ENCODE measurements around the gene EEF1A2. TPM values are rescaled to one million over a fixed set of nuclear protein-coding genes. Genes with fewer than 3 reads are reported as not detected.

Gene EEF1A2
- total RNA-seq, 2 donors from 2014 or later, result 2.4 TPM; not detected in 1

DNA sequence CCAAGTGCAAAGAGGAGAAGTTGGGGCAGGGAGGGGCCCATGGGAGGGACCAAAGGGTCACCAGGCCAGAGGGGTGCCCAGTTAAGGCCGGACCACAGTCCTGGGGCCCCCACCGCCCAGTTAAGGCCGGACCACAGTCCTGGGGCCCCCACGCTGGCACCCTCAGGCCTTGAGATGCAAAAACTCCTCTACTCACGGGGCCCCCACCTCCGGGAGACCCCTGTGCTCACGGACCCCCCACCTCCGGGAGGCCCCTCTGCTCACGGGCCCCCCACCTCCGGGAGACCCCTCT, 43.4 kb downstream of the EEF1A2 start:
- no peak for TF ChIP-seq CTCF (IDR thresholded peaks at IDR 0.05)
- Histone ChIP-seq H3K27ac (no peak overlapping the region), H3K4me1 (ENCODE audit: control insufficient read depth in 1 of 2, low read depth in 2 of 2) (peaks cover 0 to 10% of the 10 kb centered on the region in 2 donors), H3K36me3 (no peaks in the 10 kb centered on the region), H3K9me3 (no peaks in the 10 kb centered on the region), H3K4me3 (no peak overlapping the region), H3K27me3 (replicated peaks; ENCODE audit: insufficient read depth) (no peaks in the 10 kb centered on the region)
- ATAC-seq (ENCODE audit: insufficient number of reproducible peaks, low FRiP score, low read depth), result no peak
- DNase-seq (ENCODE audit: low spot score), result no peak

GRCh38 chr20:63454731-63455567, 43.9 kb downstream of the EEF1A2 start:
- TF ChIP-seq CTCF (IDR thresholded peaks at IDR 0.05), result no peak
- H3K36me3 ChIP-seq, result no peaks in the 10 kb centered on the region
- no peak overlapping the region for H3K27ac ChIP-seq
- H3K9me3 ChIP-seq, result no peaks in the 10 kb centered on the region
- ATAC-seq (ENCODE audit: insufficient number of reproducible peaks, low FRiP score, low read depth), result no peak
- peaks cover 0 to 10% of the 10 kb centered on the region in 2 donors for H3K4me1 ChIP-seq (ENCODE audit: control insufficient read depth in 1 of 2, low read depth in 2 of 2)
- no peak overlapping the region for H3K4me3 ChIP-seq
- DNase-seq (ENCODE audit: low spot score), result no peak
- no peaks in the 10 kb centered on the region for H3K27me3 ChIP-seq (replicated peaks; ENCODE audit: insufficient read depth)

DNA sequence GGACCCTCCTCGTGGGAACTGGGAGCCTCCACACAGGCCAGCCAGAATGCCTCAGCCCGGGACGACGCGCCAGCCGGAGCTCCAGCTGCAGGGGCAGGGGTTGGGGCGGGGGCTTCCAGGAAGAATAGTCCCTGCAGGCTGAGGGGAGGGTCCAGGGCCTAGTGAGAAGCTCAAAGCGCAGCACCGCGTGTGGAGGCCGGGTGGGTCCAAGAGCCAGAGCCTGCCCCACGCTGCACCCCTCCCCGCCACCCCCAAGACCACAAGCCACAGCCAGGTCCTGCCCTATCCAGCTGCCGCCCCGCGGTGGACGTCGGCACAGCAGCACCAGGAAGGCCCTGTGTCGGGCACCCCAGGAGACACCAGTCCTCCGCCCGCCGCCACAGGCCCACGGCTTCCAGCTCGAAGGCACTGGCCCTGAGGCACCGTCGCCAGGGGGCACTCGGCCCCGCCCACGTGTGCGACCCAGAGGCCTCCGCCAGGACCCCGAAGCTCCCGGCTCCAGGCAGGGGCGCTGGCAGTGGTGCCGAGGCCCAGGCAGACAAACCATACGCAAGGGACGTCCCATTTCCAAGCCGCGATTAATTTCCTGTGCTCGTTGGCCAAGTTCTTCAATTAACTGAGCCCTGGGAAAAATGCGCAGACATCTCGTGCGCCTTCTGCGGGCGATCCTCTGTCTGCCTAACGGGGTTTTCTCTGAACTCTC, 45.9 kb downstream of the EEF1A2 start:
- no peak for ATAC-seq (ENCODE audit: insufficient number of reproducible peaks, low FRiP score, low read depth)
- H3K27me3 ChIP-seq (replicated peaks; ENCODE audit: insufficient read depth), result no peaks in the 10 kb centered on the region

DNA sequence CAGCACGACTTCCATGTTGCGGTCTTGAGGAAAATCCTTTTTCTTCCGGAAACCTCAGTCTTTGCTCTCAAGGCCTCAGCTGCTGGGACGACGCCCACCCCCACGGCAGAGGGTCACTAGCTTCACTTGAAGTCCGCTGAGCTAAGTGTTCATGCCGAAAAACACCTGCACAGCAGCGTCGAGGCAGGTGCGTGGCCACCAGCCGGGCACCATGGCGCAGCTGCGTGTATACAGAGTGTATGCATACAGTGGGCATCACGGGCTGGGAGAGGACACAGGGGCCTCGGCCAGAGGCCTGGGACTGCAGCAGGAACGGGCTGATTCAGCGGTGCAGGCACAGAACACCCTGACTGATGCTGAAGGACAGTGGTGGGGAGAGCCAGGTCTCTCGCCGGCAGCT, 46.5 kb downstream of the EEF1A2 start:
- DNase-seq (ENCODE audit: low spot score) (no peak), ATAC-seq (ENCODE audit: insufficient number of reproducible peaks, low FRiP score, low read depth) (no peak)
- Histone ChIP-seq H3K4me3 (no peak overlapping the region), H3K4me1 (ENCODE audit: control insufficient read depth in 1 of 2, low read depth in 2 of 2) (peaks cover 0 to 10% of the 10 kb centered on the region in 2 donors), H3K36me3 (no peaks in the 10 kb centered on the region), H3K9me3 (no peaks in the 10 kb centered on the region), H3K27me3 (replicated peaks; ENCODE audit: insufficient read depth) (no peaks in the 10 kb centered on the region), H3K27ac (no peak overlapping the region)
- no peak for TF ChIP-seq CTCF (IDR thresholded peaks at IDR 0.05)

More for the DNA sequence above, 45.9 kb downstream of the EEF1A2 start:
- peaks cover 0 to 10% of the 10 kb centered on the region in 2 donors for H3K4me1 ChIP-seq (ENCODE audit: control insufficient read depth in 1 of 2, low read depth in 2 of 2)
- no peaks in the 10 kb centered on the region for H3K36me3 ChIP-seq
- no peak for TF ChIP-seq CTCF (IDR thresholded peaks at IDR 0.05)
- H3K27ac ChIP-seq, result no peak overlapping the region
- H3K9me3 ChIP-seq, result no peaks in the 10 kb centered on the region
- H3K4me3 ChIP-seq, result no peak overlapping the region
- DNase-seq (ENCODE audit: low spot score), result no peak

DNA sequence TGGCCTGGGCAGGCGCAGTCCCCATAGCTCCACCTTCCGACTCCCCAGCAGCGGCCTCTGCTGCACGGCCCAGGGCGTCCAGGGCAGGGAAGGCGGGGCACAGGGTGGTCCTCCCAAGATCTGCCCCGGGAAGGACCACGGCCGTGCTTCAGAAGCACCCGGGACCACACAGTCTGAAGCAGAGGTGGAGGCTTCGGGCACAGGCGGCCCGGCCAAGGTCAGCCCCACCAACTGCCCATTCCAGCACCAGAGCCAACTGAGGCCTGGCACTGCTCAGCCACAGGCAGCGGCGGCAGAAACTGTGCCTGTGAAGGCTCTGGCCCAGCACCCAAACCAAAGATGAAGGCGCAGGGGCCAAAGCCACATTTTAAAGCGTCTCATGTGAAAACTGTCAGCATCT, 47.1 kb downstream of the EEF1A2 start:
- Histone ChIP-seq H3K36me3 (no peaks in the 10 kb centered on the region), H3K4me1 (ENCODE audit: control insufficient read depth in 1 of 2, low read depth in 2 of 2) (peaks cover 0 to 10% of the 10 kb centered on the region in 2 donors), H3K27ac (no peak overlapping the region), H3K9me3 (no peaks in the 10 kb centered on the region), H3K27me3 (replicated peaks; ENCODE audit: insufficient read depth) (no peaks in the 10 kb centered on the region), H3K4me3 (no peak overlapping the region)
- TF ChIP-seq CTCF (IDR thresholded peaks at IDR 0.05), result no peak
- DNase-seq (ENCODE audit: low spot score), result no peak
- no peak for ATAC-seq (ENCODE audit: insufficient number of reproducible peaks, low FRiP score, low read depth)

Measured in thoracic aorta (tissue), 2 donors.